GM19438 (cell line): ENCODE data around the gene SMIM7.

Source experiments
- ATAC-seq: cut with Tn5 transposase; IDR thresholded peaks from one replicate; pipeline ENCODE4 v1.9.1; 2021; ENCODE audit warnings: low read depth; ENCODE audit not compliant: unreplicated experiment

The SMIM7 gene

GRCh38 chr19:16624236-16624635 is 35.7 kb downstream of the SMIM7 start:
- no peak for ATAC-seq

GRCh38 chr19:16623576-16623975 is 36.4 kb downstream of the SMIM7 start:
- no peak for ATAC-seq

DNA sequence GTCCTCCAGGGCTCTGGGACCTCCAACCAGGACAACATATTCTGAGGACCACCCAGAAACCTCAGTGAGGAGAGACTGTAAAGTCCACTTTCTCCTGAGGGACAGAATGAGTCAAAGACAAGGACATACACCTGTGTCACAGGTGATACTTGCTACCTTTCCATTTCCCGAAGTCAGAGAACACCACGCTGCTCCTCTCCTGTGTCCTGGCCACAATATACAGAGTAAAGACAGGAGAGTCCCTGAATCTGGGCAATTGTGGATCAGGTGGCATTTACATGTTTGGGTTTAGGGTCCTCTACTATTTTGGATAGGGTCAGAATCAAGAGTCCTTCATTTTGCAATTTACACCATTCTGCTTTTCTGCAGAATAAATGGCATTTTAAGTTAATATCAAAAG is 36.9 kb downstream of the SMIM7 start:
- ATAC-seq = no peak

DNA sequence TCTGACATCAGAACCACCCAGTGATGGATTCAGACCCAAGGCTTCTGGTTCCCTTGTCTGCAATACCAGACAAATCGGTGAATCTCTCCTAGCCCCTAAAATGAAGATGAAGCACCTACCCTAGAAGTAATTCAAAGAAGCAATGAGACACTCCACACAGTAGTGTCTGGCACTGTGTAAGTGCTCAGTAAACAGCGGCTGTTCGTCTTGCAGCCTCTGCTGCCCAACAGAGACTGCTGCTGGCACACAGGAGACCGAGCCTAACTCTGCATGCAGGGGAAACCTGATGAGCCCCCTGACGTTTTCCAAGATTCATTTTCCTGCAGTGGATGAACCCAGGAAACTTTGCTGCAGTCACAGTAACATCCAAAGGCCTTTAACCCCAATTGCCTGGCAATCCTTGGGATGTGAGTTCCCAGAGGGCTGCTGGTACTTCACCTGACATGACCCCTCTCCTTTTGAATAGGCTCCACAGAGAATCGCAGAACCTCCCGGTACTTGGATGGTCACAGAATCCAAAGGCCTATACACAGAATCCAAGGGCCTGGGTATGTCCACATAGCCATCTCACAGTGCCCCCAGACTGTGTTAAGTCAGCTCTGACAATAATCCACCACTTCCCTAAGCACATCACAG is 38.7 kb downstream of the SMIM7 start:
- ATAC-seq = no peak

DNA sequence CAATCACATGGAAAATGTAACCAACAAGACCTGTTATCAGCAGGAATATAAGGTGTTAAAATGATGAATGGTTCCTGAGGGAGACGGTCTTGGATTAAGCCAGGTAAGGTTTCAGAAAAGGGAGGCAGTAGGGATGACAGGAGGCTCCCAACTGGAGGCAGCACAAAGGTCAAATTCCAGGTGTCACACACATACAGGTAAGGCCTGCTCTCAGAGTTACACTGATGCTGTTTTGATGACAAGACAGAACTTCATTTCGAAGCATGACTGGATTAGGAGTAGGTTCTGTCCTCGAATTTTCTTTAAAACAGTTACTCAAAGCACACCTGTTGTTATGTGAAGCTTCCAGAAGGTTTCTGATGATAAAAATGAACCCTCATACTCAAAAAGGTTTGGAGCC is 39.4 kb downstream of the SMIM7 start:
- ATAC-seq = no peak

DNA sequence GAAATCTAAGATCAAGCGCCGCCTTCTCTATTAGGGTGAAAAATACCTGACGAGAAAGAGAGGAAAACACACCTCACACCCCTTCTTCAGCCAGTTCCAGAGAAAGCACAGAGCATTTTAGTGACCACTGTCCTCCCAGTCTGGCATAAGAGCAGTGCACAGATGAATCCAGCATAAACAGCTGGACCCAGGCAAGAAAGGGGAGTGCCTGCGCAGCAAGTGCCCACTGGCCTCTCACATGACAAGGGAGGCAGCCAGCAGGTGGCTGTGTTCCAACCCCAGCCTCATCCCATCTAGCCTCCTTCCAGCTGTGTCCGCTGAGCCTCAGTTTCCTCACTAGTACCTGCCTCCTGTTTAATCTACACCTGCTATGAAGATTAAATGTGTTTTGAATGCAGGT is 39.9 kb downstream of the SMIM7 start:
- no peak for ATAC-seq

- ATAC-seq = no peak
Observed at GRCh38 chr19:16619457-16619856, 40.5 kb downstream of the SMIM7 start.

GRCh38 chr19:16618248-16618647 is 41.7 kb downstream of the SMIM7 start:
- ATAC-seq = no peak

DNA sequence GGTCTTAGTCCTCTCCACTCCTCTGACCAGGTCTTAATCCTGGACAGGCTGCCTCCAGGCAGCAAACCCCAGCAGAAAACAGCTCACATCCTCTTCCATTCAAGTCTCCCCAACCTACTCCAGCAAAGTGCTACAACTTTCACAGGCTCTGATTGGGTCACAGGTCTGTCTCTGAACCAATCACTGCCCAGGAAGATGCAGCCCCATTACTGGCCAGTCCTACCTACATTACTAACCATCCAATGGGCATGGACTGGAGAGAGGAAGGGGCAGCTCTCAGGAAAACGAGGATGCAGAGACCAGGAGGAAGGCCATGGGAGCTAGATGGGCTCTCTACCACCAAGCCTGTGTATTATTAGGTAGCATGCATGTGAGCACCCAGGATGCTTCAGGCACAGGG is 44.1 kb downstream of the SMIM7 start:
- ATAC-seq = no peak

DNA sequence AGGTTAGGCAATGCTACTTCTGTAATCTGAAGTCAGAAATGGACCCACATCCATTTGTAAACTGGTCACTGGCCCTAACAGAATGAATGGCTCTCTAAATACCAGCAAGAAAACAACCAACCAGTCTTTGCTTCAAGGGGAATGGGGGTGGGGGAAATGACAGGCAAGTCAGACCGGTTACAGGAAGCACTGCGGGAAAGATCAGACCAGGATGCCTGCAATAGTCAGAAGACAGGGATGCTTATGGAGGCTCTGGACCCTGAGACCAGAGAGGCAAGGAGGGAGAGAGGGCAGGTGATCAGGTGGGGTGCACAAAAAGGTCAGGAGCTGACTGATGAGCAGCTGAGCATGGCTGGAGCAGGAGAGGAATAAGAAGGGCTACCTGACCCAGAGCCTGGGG is 45.0 kb downstream of the SMIM7 start:
- ATAC-seq = no peak

DNA sequence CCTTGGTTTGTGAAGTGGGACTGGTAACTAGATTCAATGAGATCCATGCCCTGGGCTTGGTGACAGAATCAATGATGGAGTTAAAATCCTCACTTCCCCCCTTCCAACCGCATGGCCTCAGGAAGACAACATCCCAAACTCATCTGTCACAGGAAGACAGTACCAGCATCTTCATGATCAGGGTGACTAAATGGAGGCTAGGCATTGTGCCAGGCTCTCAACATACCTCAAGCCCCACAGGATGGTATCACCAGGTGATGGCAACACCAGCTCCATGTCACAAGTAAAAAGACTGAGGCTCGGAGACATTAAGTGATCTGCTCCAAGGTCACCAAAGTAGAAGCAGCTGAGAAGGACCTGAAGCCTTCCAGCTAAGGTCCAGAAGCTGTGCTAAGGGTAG is 46.1 kb downstream of the SMIM7 start:
- no peak for ATAC-seq

DNA sequence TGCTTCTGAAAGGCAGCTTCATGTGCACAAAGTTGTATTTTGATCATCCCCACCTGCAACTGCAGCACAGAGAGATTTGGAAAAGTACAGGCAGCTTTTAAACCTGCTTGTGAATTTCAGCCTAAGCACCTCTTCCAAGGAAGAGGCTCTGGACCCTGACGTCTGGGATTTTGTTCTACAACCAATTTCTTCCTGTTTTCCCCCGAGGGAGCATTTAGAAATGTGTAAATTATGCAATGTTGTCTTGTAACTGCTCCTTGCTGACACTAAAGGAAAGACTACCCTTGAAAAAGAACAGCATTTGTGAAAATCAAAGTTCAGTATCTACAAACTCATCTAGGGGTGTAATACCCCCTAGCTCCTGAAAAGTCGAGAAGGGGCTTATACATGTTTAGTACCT is 47.3 kb downstream of the SMIM7 start:
- ATAC-seq = no peak

GRCh38 chr19:16611121-16611520 is 48.8 kb downstream of the SMIM7 start:
- no peak for ATAC-seq

DNA sequence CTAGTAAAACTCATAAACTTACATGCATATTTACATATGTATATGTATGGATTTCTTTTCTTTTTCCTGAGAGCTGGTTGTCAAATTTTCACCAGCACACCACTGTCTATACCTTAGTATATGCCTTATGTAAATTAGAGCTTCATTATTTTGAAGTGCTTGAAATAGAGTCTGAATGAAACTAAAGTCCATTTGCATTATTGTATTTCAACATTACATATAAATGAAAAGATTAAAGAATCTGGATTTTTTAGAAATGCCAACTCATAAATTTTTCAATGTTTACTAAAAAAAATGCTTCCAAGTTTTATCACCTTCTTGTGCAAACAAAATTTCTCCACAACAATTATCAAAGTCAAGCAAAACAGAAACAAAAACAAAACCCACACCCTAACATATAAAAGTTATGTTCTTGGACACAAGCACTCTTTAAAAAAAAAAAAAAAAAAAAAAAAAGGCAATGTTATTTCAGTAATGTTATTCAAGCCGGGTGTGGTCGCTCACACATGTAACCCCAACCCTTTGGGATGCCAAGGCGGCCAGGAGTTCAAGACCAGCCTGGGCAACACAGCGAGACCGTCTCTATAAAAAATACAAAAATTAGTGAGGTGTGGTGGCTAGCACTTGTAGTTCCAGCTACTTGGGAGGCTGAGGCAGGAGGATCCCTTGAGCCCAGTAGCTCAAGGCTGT is 50.3 kb downstream of the SMIM7 start:
- ATAC-seq = no peak

DNA sequence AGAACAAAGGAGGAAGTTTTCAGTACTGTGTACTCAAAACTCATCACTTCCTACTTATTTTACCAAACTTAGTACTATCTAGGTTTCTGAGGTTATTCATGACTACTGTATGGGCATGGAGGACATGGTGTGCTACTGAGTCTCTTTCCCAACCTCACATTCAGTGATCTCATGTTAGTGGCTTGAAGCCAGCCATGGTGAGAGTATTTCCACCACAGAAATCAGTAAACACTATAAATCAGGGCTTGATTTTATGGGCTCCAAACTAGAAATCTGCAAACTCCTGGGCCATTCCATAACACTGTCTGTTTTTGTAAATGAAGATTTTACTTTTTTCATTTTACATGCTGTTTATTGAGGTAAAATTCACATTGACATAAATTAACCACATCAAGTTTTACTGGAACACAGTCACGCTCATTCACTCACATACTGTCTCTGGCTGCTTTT is 51.6 kb downstream of the SMIM7 start:
- ATAC-seq = no peak

GRCh38 chr19:16607819-16608218 is 52.1 kb downstream of the SMIM7 start:
- ATAC-seq = no peak

DNA sequence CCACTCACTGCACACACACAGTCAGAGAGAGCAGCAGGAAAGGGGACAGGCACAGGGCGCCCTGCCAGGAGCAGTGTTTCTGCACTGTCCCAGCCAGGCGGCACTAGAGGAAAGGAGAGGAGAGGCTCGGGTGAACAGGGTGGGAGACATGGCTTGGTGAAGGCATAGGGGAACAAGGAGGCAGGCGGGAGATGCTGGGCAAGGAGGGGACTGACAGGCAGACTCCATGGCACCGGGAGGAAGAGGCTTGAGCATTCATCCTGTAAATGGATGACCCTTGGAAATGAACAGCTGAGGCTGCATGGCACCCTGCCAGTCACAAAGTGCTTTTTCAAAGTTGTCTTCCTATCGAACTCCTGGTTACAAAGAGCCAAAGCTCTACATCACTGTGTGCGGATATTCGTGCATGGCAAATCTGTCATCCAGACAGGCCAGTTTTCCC is 54.4 kb downstream of the SMIM7 start:
- ATAC-seq = no peak

GRCh38 chr19:16605115-16605514 is 54.8 kb downstream of the SMIM7 start:
- no peak for ATAC-seq

- no peak for ATAC-seq
Observed at GRCh38 chr19:16604615-16605014, 55.3 kb downstream of the SMIM7 start.

DNA sequence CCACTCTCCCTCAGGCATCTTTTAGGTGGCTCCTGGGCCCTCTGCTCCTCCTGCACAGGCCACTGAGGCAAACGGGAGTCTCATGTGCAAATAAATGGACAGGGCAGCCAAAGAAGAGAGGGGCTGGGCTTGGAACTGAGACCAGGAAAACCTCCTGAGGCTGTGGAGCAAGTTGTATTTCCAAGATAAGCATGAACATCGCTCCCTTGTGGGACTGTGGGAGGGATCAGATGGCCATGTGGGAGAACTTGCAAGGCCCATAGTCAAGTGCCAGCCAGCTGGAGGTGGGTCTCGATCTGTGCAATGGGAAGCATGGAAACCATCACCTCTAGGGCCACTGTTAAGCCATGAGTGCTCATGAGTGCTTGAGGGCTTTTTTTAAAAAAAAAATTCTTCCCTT is 56.9 kb downstream of the SMIM7 start:
- no peak for ATAC-seq

DNA sequence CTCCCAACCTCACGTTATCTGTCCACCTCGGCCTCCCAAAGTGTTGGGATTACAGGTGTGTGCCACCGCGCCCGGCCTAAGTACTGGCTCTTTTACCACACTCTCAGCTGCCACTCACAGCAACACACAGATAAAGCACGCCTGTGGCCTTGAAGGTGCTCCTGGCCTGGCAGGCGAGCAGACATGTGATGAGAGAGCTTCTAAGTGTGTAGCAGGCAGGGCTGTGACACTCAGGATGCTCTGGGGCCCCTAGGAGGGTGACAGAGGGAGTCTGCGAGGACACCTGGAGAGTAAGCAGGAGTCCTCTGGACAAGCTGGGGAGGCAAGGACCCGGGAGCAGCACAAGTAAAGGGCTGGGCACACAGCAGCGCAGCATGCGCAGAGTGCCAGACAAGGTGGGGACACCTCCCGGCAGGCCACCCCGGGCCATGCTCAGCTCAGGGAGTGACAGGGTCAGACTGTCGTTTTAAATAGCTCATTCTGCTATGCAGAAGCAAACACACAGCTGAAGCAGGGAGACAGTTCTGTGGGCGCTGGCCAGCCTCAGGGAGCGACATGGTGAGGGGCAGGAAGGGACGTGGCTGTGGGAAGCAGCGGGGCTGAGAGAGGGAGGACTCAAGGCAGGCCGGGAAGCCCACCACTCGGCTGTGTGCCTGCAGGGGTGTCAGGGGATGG is 58.4 kb downstream of the SMIM7 start:
- ATAC-seq = no peak

DNA sequence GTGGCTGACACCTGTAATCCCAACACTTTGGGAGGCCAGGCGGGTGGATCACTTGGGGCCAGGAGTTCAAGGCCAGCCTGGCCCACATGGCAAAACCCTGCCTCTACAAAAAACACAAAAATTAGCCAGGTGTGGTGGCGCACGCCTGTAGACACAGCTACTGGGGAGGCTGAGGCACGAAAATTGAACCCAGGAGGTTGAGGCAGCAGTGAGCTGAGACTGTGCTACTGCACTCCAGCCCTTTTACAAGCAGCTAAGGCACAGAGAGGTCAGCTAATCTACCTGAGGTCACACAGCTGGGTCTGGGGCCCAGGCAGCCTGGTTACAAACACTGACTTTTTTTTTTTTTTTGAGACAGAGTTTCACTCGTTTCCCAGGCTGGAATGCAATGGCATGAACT is 59.1 kb downstream of the SMIM7 start:
- no peak for ATAC-seq
